Ramos (cell line): ENCODE measurements around the gene TXNDC12.

Experiments used
- in situ Hi-C: fragments of 300-500 bp; cut with MboI; formaldehyde crosslinking; loops from one replicate; pipeline ENCODE4 v1.14.3; 2022; ENCODE audit warnings: low sequenced_read_pairs; ENCODE audit not compliant: unreplicated experiment

Gene TXNDC12

DNA sequence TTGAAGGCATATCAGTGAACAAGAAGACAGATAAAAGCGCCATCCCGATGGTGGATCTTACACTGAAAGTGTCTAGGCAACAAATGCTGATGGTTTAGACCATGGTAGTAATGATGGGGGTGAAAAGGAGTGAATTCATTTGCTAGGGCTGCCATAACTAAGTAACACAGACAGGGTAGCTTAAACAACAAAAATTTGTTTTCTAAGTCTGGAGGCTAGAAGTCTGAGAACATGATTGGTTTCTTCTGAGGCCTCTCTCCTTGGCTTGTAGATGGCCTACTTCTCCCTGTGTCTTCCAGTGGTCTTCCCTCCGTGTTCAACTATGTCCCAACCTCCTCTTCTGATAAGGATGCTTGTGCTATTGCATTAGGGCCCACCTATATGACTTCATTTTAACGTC lies 51.1 kb downstream of the TXNDC12 start:
- in situ Hi-C loops: no loop called here

DNA sequence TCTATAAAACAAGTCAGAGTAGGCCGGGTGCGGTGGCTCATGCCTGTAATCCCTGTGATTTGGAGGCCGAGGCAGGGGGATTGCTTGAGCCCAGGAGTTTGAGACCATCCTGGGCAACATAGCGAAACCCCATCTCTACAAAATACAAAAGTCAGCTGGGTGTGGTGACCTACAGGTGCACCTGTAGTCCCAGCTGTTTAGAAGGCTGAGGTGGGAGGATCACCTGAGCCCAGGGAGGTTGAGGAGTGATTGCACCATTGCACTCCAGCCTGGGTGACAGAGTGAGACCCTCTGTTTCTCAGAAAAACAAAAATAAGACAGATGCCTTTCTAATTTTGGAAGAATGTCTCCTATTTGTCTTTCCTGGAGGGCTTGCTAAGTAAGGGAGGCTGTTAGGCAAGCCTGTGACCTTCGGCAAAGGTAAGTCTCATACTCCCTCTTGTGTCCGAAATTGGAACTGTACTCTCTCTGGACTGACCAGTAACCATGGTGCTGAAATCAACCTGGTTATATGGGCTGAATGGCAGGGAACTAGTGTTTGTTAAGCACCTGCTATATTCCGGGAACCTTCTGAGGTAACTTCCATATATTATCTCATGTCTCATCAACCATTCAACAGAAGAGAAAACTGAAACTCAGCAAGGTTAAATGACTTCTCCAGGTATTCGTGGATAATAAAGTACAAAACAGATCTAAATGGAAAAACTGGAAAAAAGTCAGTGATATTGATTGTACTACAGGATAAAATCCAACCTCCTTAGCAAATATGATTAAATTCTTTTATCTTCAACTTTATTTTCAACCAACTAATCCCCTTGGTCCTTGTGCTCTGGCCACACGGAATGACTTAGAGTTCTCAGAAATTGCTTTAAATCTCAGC lies 52.7 kb downstream of the TXNDC12 start:
- in situ Hi-C loops: no loop called here

DNA sequence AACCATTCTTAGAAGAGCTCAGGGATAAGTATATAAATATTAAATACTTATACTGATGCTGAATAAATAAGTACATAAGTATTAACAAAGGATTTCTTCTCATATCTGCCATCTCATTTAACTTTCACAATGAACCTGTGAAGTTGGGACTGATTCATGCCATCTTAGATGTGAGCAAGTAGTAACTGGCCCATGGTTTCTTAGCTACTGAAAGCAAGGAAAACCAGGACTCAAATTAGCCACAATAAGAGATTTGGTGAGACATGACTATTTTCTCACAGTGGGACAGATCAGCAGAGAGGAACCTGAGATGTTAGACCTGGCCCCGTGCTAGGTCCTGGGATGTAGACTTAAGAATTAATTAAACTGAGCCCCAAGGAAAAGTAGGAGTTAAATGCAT lies 56.3 kb downstream of the TXNDC12 start:
- in situ Hi-C loops: no loop called here

DNA sequence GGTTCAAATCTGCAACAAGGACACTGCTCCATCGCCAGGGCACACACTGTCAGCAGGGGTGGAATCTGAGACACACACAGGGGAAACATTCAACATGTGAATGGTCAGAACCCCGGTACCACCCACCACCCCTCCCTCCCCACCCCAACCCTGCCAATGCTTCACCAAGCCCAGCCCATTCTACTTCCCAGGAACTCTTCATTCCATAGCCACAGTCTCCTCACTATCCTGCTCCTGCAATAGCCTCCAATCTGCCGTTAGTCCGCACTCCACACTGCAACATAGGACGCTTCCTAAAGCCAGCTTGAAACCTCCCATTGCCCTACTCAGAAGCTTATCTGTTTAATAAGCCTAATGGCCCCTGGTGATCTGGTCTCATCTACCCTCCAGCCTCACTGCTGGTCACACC lies 57.0 kb downstream of the TXNDC12 start:
- in situ Hi-C loops: no loop called here

DNA sequence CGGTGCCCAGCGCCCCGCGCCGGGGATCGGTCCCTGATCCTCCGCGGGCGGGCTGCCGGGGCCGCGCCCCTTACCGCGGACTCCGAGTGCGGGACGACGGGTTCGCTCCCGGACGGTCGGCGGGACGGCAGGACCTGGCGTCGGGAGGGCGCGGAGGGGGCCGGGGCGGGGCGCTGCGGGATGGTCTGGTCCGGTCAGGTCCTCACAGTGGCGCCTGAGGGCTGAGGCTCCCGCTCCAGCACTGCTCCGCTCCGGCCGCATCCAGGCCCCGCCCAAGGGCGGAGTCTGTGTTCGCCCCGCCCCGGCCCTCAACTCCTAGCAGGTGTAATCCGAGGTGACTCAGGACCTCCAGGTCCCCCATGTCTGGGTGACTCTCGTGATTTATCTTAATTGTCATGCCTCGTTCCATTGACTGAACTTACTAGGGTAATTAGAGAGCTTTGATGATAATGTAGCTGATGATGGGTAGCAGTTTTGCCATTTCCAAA lies 64.5 kb downstream of the TXNDC12 start, which contains the start of gene RAB3B:
Gene RAB3B, minus strand, starts transcription at position 223 of the 488 bp plus-strand sequence. CDS start 13,583 bp downstream, outside the sequence.
- in situ Hi-C loops: no loop called here

DNA sequence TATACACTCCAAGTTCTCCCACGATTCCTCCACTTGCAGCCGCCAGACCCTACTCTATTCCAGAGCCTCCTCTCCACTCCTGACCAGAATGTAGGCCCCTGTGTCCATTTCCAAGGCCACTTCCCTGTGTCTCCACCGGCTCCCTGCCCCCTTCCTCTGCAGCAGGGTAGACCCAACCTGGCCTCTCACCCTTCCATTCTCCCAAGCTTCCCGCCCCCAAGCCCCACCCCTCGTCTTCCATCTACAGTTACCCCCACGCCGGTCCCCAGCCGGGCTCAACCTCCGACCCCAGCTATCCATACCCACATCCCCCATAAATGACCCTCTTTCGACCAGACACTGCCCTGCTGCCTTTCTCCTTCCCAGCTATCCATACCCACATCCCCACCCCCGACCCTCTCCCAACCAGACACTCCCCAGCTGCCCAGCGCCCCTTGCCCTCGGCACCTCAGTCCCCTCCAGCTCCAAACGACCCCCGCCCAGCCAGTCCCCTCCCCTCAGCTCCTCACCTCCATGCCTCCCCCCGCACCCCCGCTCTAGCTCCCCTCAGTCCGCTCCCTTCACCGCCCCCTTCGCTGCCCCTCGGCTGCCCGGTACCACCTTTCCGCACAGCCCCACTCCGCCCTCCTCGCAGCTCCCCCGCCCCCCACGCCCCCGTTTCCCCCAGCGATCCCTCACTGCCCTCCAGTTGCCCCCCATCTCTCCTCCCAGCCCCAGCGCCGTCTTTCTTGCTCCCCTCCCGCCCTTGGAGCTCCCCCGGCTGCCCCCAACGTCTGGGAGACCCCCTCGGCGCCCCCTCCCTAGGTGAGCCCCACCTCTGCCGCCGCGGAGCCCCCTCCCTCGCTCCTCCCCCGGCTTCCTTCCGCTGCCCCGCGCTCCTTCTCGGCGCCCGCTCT lies 65.2 kb downstream of the TXNDC12 start:
- in situ Hi-C loops: no loop called here

DNA sequence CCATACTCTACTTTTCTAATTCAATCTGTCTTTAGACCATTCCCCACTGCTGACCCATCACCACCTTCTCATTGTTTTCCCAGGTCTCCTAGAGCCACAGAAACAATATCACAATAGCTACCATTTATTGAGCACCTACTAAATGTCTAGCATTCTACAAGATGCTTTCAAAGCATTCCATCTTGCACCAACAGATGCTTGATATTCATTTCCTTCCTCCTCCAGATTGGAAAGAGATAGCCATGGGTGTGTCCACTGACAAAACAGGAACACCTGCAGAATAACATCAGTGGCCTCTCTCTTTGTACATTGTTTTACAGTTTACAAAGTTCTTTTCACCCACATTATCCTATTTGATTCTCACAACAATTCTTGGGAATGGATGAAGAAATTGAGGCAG lies 66.7 kb downstream of the TXNDC12 start:
- in situ Hi-C loops: no loop called here

DNA sequence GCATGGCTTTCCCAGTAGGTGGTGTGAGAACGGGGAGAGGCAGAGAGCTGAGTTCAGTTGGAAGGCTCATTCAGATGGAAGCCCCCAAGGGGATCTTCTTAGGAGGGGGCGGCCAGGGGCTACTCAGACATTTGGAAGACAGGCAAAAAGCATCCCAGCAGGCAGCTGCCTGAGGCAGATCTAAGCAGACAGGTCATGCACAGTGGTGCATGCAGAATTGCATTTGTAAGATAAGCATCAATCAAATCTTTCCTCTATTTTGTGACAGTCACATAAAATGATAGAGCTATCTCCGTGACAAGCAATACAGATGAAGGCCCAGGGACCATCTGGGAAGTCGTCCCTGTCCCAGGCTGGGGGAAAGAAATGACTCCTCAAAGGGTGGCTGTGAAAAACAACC lies 68.3 kb downstream of the TXNDC12 start:
- in situ Hi-C loops: no loop called here

DNA sequence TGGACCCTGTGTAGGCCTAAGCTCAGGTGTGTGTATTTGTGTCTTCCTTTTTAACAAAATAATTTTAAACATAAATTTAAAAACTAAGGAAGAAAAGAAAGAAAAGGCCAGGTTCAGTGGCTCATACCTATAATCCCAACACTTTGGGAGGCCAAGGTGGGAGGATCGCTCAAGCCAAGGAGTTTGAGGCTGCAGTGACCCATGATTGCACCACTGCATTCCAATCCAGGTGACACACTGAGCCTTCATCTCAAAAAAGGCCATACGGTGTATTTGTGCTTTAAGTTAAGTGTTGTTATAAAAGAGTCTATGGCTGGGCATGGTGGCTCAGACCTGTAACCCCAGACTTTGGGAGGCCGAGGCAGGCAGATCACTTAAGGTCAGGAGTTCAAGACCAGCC lies 72.8 kb downstream of the TXNDC12 start:
- in situ Hi-C loops: no loop called here

DNA sequence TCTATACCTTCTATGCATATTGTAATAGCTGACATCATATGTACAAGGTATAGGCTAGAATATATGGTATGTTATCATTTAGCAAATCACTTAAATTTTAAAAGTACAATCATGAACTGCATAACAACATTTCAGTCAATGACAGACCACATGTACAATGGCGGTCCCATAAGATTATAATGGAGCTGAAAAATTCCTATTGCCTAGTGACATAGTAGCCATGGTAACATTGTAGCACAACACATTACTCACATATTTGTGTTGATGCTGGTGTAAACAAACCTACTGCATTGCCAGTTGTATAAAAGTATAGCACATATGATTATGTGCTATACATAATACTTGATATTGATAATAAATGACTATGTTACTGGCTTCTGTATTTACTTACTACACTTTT lies 73.4 kb downstream of the TXNDC12 start:
- in situ Hi-C loops: no loop called here

DNA sequence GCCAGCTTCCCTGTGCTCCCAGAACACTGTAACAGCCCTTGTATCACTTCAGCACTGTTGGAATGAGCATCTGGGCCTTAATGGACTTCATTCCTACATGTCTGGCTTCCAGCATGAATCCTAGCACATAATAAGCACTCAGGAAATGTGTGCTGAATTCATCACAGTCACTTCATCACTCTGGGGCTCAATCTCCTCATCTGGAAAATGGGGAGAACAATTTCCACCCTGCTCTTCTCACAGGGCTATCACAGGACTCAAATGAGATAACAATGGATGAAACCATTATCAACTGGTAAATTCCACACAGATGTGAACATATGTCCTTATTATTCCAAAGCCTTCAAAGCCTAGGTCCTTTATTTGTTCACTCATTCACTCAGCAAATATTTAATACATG lies 76.9 kb downstream of the TXNDC12 start:
- in situ Hi-C loops: no loop called here

DNA sequence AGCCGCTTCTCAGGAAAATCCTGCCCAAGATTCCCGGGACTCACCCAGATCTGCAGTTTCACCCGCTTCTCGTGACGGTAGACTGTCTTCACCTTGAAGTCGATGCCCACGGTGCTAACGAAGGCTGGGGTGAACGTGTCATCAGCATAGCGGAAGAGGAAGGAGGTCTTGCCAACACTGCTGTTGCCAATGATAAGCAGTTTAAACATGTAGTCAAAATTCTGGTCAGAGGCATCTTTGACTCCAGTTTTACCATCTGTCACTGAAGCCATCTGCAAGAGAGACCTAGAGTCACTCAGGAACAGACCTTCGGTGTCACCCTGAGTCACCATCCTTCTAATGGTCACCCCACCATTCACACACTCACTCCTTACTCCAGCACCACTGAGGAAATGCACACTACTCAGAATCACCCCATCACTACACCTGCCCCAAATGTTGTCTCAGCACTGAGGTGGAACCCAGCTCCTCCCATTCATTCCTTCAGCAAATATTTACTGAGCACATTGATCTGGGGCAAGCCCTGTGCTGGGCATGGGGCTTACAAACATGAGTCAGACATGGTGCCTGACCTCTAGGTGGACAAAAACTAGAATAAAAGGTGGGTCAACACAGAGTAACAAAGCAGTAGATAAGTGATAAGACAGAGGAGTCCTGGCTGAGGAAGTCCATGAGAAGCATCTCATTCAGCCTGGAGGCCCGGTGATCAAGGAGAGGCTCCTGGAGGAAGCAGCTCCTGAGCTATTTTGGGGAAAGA lies 78.0 kb downstream of the TXNDC12 start:
- in situ Hi-C loops: no loop called here

DNA sequence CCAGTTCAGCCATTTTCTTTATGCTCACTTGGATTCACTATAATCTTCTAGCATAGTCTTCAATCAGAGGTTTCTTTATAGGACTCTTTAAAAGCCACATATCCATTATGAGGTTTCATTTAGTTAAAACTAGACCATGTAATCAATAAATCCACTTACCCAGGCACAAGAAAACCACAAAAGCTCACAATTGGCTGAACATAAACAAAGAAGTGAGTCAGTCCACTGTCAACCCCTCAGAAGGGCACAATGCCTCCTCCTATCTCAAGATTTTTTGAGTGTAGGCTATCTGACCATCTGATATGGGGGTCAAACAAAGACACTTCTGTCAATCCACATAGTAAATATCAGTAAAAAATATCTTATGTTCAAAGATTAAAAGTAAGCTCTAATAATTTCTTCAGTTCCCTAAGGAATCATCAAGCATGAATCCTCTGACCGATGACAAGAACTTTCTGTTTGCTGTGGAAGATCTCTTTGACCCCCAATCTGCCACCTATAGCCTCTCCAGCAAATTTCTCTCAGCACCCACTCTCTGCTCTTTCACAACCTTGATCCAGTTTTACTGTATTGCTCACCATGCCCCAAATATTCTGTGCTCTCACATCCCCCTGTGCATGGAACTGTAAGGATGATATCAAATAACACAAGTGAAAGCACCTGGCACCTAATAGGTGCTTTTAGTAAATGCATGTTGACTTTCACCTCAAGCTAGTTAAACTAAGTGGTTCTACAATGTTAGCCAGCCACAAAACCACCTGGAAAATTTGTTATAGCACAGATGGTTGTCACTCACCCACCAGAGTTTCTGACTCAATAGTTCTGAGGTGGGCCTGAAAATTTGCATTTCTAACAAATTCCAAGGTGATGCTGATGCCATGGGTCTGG lies 81.2 kb downstream of the TXNDC12 start:
- in situ Hi-C loops: no loop called here
